Measurements from ENCODE around the gene SLC34A2.
A peak's percentile ranks its signal among the peaks of the same experiment; 100 is the strongest.

GRCh38 chr4:25654971-25655963 lies at the start of gene SLC34A2:
- TF ChIP-seq CTCF (IDR thresholded peaks at IDR 0.05) (peak in 3 of 6 experiments; percentile 28 to 43 (median 36)), POLR2A (IDR thresholded peaks at IDR 0.05) (peak in 1 of 2 donors; percentile 32)
